ACHN (cell line): ENCODE measurements around the gene PPP1R14D.
A peak's percentile ranks its signal among the peaks of the same experiment; 100 is the strongest.

Experiments
- DNase-seq: peaks from one replicate; pipeline ENCODE4 v3.0.0-alpha.2; 2015
- in situ Hi-C: cut with HindIII; loops from 2 replicates; pipeline ENCODE4 v1.10.0; 2017; ENCODE audit warnings: low sequenced_read_pairs, low pct_ligation_motif_present, low pct_unique_long_range_greater_than_20kb

PPP1R14D gene

GRCh38 chr15:40769274-40770146 lies 59.0 kb downstream of the PPP1R14D start, which contains the start of gene C15orf62:
Gene C15orf62 (plus strand): TSS chr15:40769980. CDS start chr15:40770496, 516 bp downstream.
- in situ Hi-C loops = no loop called here
- peak; percentile 84 for DNase-seq

- no peak for DNase-seq
- in situ Hi-C loops = no loop called here
These were observed 59.8 kb downstream of the PPP1R14D start for GRCh38 chr15:40768521-40769273.

GRCh38 chr15:40767838-40768500 lies 60.5 kb downstream of the PPP1R14D start:
- DNase-seq = no peak
- in situ Hi-C loops = no loop called here

- in situ Hi-C loops = no loop called here
- DNase-seq = peak; percentile 63
These were observed 61.3 kb downstream of the PPP1R14D start for GRCh38 chr15:40766906-40767837.

GRCh38 chr15:40766194-40766815 lies 62.2 kb downstream of the PPP1R14D start:
- in situ Hi-C loops = no loop called here
- DNase-seq = no peak
